Astrocyte of the spinal cord (primary cell): ENCODE measurements around the gene ST3GAL3.

ENCODE experiments used
- DNase-seq: peaks from one replicate; pipeline ENCODE4 v3.0.0; 2011; ENCODE audit warnings: low read depth, low spot score
- H3K4me3 ChIP-seq: 2 replicates; pipeline ENCODE4 v1.5.1; 2011; ENCODE audit warnings: low read depth, mild to moderate bottlenecking, low read length, moderate library complexity
- CTCF ChIP-seq: IDR thresholded peaks from 2 replicates; pipeline ENCODE4 v1.5.1; 2012; ENCODE audit warnings: low read depth, mild to moderate bottlenecking, low read length, inconsistent platforms
- in situ Hi-C: cut with HindIII; loops from 2 replicates; pipeline ENCODE4 v1.10.0; 2017; ENCODE audit warnings: low sequenced_read_pairs

Gene ST3GAL3

GRCh38 chr1:43925846-43926245 lies 218.5 kb downstream of the ST3GAL3 start:
- TF ChIP-seq CTCF = no peak
- H3K4me3 ChIP-seq = no peak overlapping the region
- in situ Hi-C loops = no loop called here
- no peak for DNase-seq

- in situ Hi-C loops = no loop called here
- no peak overlapping the region for H3K4me3 ChIP-seq
- no peak for DNase-seq
- peak; percentile 42 for TF ChIP-seq CTCF
Observed at GRCh38 chr1:43930168-43930948, 223.0 kb downstream of the ST3GAL3 start.

GRCh38 chr1:43930949-43931275 lies 223.6 kb downstream of the ST3GAL3 start:
- DNase-seq = no peak
- TF ChIP-seq CTCF = no peak
- in situ Hi-C loops = no loop called here
- no peak overlapping the region for H3K4me3 ChIP-seq

GRCh38 chr1:43931711-43932660 lies 224.7 kb downstream of the ST3GAL3 start:
- TF ChIP-seq CTCF = no peak
- H3K4me3 ChIP-seq = no peak overlapping the region
- no peak for DNase-seq
- in situ Hi-C loops = no loop called here

GRCh38 chr1:43932786-43933385 lies 225.6 kb downstream of the ST3GAL3 start:
- in situ Hi-C loops = no loop called here
- H3K4me3 ChIP-seq = peak overlapping the region; percentile 50
- no peak for TF ChIP-seq CTCF

GRCh38 chr1:43933386-43934100 lies 226.2 kb downstream of the ST3GAL3 start, which contains the start of gene ARTN:
Gene ARTN, plus strand, starts transcription at chr1:43933801. Its CDS starts 1,856 bp downstream, at chr1:43935657.
- in situ Hi-C loops = no loop called here
- no peak for DNase-seq
- TF ChIP-seq CTCF = no peak
- peak within 1 kb of the TSS; percentile 50 for H3K4me3 ChIP-seq

More at GRCh38 chr1:43932786-43933385, 225.6 kb downstream of the ST3GAL3 start:
- peak; percentile 49 for DNase-seq
